Measurements from ENCODE around the gene DHCR7.

GRCh38 chr11:71391796-71392195, 56.4 kb downstream of the DHCR7 start:
- TF ChIP-seq, protein P1, sequence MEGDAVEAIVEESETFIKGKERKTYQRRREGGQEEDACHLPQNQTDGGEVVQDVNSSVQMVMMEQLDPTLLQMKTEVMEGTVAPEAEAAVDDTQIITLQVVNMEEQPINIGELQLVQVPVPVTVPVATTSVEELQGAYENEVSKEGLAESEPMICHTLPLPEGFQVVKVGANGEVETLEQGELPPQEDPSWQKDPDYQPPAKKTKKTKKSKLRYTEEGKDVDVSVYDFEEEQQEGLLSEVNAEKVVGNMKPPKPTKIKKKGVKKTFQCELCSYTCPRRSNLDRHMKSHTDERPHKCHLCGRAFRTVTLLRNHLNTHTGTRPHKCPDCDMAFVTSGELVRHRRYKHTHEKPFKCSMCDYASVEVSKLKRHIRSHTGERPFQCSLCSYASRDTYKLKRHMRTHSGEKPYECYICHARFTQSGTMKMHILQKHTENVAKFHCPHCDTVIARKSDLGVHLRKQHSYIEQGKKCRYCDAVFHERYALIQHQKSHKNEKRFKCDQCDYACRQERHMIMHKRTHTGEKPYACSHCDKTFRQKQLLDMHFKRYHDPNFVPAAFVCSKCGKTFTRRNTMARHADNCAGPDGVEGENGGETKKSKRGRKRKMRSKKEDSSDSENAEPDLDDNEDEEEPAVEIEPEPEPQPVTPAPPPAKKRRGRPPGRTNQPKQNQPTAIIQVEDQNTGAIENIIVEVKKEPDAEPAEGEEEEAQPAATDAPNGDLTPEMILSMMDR (IDR thresholded peaks at IDR 0.05): no peak
- TF ChIP-seq EZH2 (IDR thresholded peaks at IDR 0.05; ENCODE audit: borderline replicate concordance, insufficient read depth, low read depth, low read length, poor library complexity, severe bottlenecking): no peak
